Transverse colon (tissue), 4 donors: Measurements from ENCODE around the gene FNDC3B. TPM values are rescaled to one million over a fixed set of nuclear protein-coding genes. Genes with fewer than 3 reads are reported as not detected.

ENCODE experiments used
- DNase-seq: peaks from one replicate; pipeline ENCODE4 v3.0.0-alpha.2; 2019
- H3K27ac ChIP-seq, 4 donors: fragments of 200-600 bp; sonication (generic); 2 replicates each; pipeline ENCODE4 v1.5.1; 2016 to 2018; ENCODE audit warnings: inconsistent platforms in 4 of 4
- H3K27me3 ChIP-seq: fragments of 200-600 bp; sonication (generic); 2 replicates; pipeline ENCODE4 v1.5.1; 2017; ENCODE audit warnings: inconsistent platforms
- H3K36me3 ChIP-seq, 4 donors: fragments of 200-600 bp; sonication (generic); 2 replicates each; pipeline ENCODE4 v1.5.1; 2017 to 2019; ENCODE audit warnings: inconsistent platforms in 4 of 4
- H3K4me1 ChIP-seq, 4 donors: fragments of 200-600 bp; sonication (generic); 2 replicates each; pipeline ENCODE4 v1.5.1; 2017 to 2020; ENCODE audit warnings: inconsistent platforms in 4 of 4
- H3K4me3 ChIP-seq, 4 donors: fragments of 200-600 bp; sonication (generic); 1 replicate in 1 of 4; 2 replicates in 3 of 4; pipeline versions ENCODE4 v1.5.1 to v1.6.1; 2017 to 2019; ENCODE audit warnings: inconsistent platforms in 4 of 4
- H3K9me3 ChIP-seq, 2 donors: fragments of 200-600 bp; sonication (generic); 2 replicates each; pipeline ENCODE4 v1.5.1; 2017 to 2019; ENCODE audit warnings: inconsistent platforms in 2 of 2
- CTCF ChIP-seq, 5 experiments: fragments of 200-600 bp in 3 of 5; fragments of 450-650 bp in 2 of 5; sonication (generic) in 3 of 5; IDR thresholded peaks; 1 replicate in 2 of 5; 2 replicates in 3 of 5; pipeline ENCODE4 v1.5.1; 2016 to 2017; ENCODE audit warnings: antibody characterized with exemption in 5 of 5, inconsistent platforms in 3 of 5, mild to moderate bottlenecking in 2 of 5, moderate library complexity in 1 of 5
- EP300 ChIP-seq: sonication (generic); formaldehyde crosslinking; IDR thresholded peaks from one replicate; pipeline ENCODE4 v1.6.1; 2017; ENCODE audit warnings: antibody characterized with exemption, low read depth
- POLR2A ChIP-seq: fragments of 450-650 bp; IDR thresholded peaks from one replicate; pipeline ENCODE4 v1.6.1; 2016; ENCODE audit warnings: antibody characterized with exemption, mild to moderate bottlenecking, moderate library complexity
- POLR2AphosphoS5 ChIP-seq, 3 donors: sonication (generic); formaldehyde crosslinking; IDR thresholded peaks; one replicate each; pipeline ENCODE4 v1.6.1; 2016; ENCODE audit warnings: antibody characterized with exemption in 3 of 3
- WGBS, 2 donors: methylation state at CpG; one replicate each; pipeline ENCODE4 v1.1.5; 2018; ENCODE audit warnings: low coverage in 1 of 2; 5-methylcytosine and 5-hydroxymethylcytosine counted together
- in situ Hi-C, 4 donors: fragments of 200-750 bp; cut with MboI; loops; one replicate each; pipeline versions ENCODE4 v1.15.0 to v1.15.1; 2017; ENCODE audit warnings: low sequenced_read_pairs in 3 of 4, low pct_ligation_motif_present in 1 of 4, low pct_unique_long_range_greater_than_20kb in 1 of 4
- intact Hi-C: fragments of 100-400 bp; cut with DNase I; formaldehyde crosslinking; loops from one replicate; pipeline ENCODE4 v1.15.1; 2023; ENCODE audit warnings: low total_unique reads
- total RNA-seq, 4 donors: library from RNA; depleted of rRNA; stranded (reverse); fragments of >200 nt; gene quantifications; one replicate each; pipeline ENCODE4 v1.1.0, GENCODE V29; 2016

The FNDC3B gene
- total RNA-seq, 4 donors from 2014 or later, result 28.5 to 85.7 (median 44.5) TPM

GRCh38 chr3:172029425-172030098 lies 9.8 kb upstream of the FNDC3B start:
- TF ChIP-seq POLR2A, result no peak
- no peak for TF ChIP-seq CTCF (IDR thresholded peaks at IDR 0.05)
- TF ChIP-seq EP300, result no peak
- TF ChIP-seq POLR2AphosphoS5 (IDR thresholded peaks at IDR 0.05), result no peak
- in situ Hi-C loops (loop anchor here (10.0 to 25.0 kb wide), 3 partner anchors 283 to 308 kb away; no protein-coding TSS in a partner anchor), intact Hi-C loops (no loop called here)
- H3K4me3 ChIP-seq, result no peak overlapping the region
- no peak for DNase-seq
- H3K36me3 ChIP-seq, result no peaks in the 10 kb centered on the region
- WGBS, 2 donors, result 77% methylated on average over 3 of the region's 3 CpGs; no CpG with 5 or more reads in 1 of the 2 donors
- H3K4me1 ChIP-seq, result no peaks in the 10 kb centered on the region
- no peaks in the 10 kb centered on the region for H3K9me3 ChIP-seq
- H3K27me3 ChIP-seq, result no peaks in the 10 kb centered on the region
- no peak overlapping the region for H3K27ac ChIP-seq

GRCh38 chr3:172030181-172030580 lies 9.2 kb upstream of the FNDC3B start:
- 77 to 85% methylated on average over 2 of the region's 2 CpGs for WGBS, 2 donors
- in situ Hi-C loops, result loop anchor here (10.0 to 25.0 kb wide), 3 partner anchors 282 to 307 kb away; no protein-coding TSS in a partner anchor
- intact Hi-C loops, result no loop called here
- Histone ChIP-seq H3K9me3 (no peaks in the 10 kb centered on the region), H3K36me3 (no peaks in the 10 kb centered on the region), H3K27ac (no peak overlapping the region), H3K27me3 (no peaks in the 10 kb centered on the region), H3K4me1 (peaks cover 0 to 1% (median under 1%) of the 10 kb centered on the region in 4 donors), H3K4me3 (no peak overlapping the region)
- DNase-seq, result no peak
- TF ChIP-seq CTCF (IDR thresholded peaks at IDR 0.05), result no peak
- TF ChIP-seq POLR2AphosphoS5 (IDR thresholded peaks at IDR 0.05), result no peak
- TF ChIP-seq EP300, result no peak
- no peak for TF ChIP-seq POLR2A

GRCh38 chr3:172031996-172032395 lies 7.4 kb upstream of the FNDC3B start:
- no peak for TF ChIP-seq POLR2AphosphoS5 (IDR thresholded peaks at IDR 0.05)
- no peak for TF ChIP-seq CTCF (IDR thresholded peaks at IDR 0.05)
- no peak for TF ChIP-seq POLR2A
- TF ChIP-seq EP300, result no peak
- no peaks in the 10 kb centered on the region for H3K36me3 ChIP-seq
- H3K27me3 ChIP-seq, result no peaks in the 10 kb centered on the region
- intact Hi-C loops, result no loop called here
- H3K27ac ChIP-seq, result no peak overlapping the region
- 77 to 80% methylated on average over 3 of the region's 3 CpGs for WGBS, 2 donors
- DNase-seq, result no peak
- H3K4me1 ChIP-seq, result peaks cover 0 to 3% (median 1%) of the 10 kb centered on the region in 4 donors
- in situ Hi-C loops, result loop anchor here (10.0 to 25.0 kb wide), 3 partner anchors 280 to 305 kb away; no protein-coding TSS in a partner anchor
- H3K4me3 ChIP-seq, result no peak overlapping the region
- H3K9me3 ChIP-seq, result no peaks in the 10 kb centered on the region

GRCh38 chr3:172033396-172033795 lies 6.0 kb upstream of the FNDC3B start:
- in situ Hi-C loops (loop anchor here (10.0 to 25.0 kb wide), 3 partner anchors 279 to 304 kb away; no protein-coding TSS in a partner anchor), intact Hi-C loops (no loop called here)
- WGBS, 2 donors, result 67 to 72% methylated on average over 1 to 2 of the region's 2 CpGs
- Histone ChIP-seq H3K4me1 (peaks cover 0 to 3% (median 1%) of the 10 kb centered on the region in 4 donors), H3K9me3 (no peaks in the 10 kb centered on the region), H3K27me3 (no peaks in the 10 kb centered on the region), H3K36me3 (no peaks in the 10 kb centered on the region), H3K4me3 (no peak overlapping the region), H3K27ac (no peak overlapping the region)
- no peak for DNase-seq
- TF ChIP-seq POLR2AphosphoS5 (IDR thresholded peaks at IDR 0.05) (no peak), EP300 (no peak), CTCF (IDR thresholded peaks at IDR 0.05) (no peak), POLR2A (no peak)
